ENCODE data around the gene PRODH2. TPM values are rescaled to one million over a fixed set of nuclear protein-coding genes. Genes with fewer than 3 reads are reported as not detected.

The PRODH2 gene
- total and polyA plus RNA-seq, 2 of the 13 experiments (the other 11 are each of a cell fraction or from before 2014, with no cell fraction given): 86.7 to 118 TPM

DNA sequence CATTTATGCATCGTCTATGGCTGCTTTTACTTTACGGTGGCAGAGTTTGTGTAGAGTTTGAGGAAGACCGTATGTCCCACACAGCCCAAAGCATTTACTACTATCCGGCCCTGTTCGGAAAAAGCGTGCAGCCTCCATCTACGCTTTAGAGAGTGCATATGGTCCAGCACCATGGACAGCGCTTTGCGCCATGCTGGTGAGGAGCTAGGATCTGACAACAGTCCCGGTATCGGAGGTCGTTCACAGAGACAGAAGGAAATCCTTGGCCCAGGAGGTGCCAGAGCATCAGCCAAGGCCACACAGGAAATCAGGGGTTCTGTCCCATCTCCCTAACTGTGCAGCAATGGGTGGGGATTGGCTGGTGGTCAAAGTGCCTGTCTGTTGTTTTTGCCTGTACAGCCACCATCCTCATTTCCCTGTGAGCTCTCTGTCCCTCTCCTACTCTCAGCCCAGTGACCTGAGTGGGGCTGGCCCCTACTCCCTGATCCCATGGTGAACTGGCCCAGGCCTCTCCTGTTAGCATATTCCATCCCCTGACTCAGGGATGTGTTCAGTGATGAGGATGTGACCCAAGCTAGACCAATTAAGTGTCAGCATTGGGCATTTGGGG, 16.2 kb upstream of the PRODH2 start (continued):
- TF ChIP-seq ZNF615 (CRISPR knock-in tag; IDR thresholded peaks at IDR 0.05; ENCODE audit: borderline replicate concordance) (peak; percentile 92), KLF6 (CRISPR knock-in tag; IDR thresholded peaks at IDR 0.05) (peak; percentile 100), ZNF446 (CRISPR knock-in tag; IDR thresholded peaks at IDR 0.05) (peak; percentile 84; the same call in 1 of the 2 replicates), DBP (CRISPR knock-in tag; IDR thresholded peaks at IDR 0.05; ENCODE audit: not compliant biosample characterization) (peak; percentile 67), ZNF264 (CRISPR knock-in tag; IDR thresholded peaks at IDR 0.05) (peak; percentile 85), RAD51 (IDR thresholded peaks at IDR 0.05; ENCODE audit: borderline replicate concordance) (no peak), NR2F1 (CRISPR knock-in tag; IDR thresholded peaks at IDR 0.05) (peak in 1 of 2 experiments; percentile 57; a peak in 1 of 4 replicates), ZNF350 (CRISPR knock-in tag; IDR thresholded peaks at IDR 0.05; ENCODE audit: borderline replicate concordance, low read depth) (peak; percentile 64), KAT2B (IDR thresholded peaks at IDR 0.05; ENCODE audit: borderline replicate concordance, low read depth, low read length) (no peak), ZNF749 (CRISPR knock-in tag; IDR thresholded peaks at IDR 0.05; ENCODE audit: borderline replicate concordance) (peak; percentile 84), ZNF563 (CRISPR knock-in tag; IDR thresholded peaks at IDR 0.05) (peak; percentile 72; the same call in 1 of the 2 replicates), MAFG (CRISPR knock-in tag; IDR thresholded peaks at IDR 0.05) (no peak)
- TF ChIP-seq, protein P1, sequence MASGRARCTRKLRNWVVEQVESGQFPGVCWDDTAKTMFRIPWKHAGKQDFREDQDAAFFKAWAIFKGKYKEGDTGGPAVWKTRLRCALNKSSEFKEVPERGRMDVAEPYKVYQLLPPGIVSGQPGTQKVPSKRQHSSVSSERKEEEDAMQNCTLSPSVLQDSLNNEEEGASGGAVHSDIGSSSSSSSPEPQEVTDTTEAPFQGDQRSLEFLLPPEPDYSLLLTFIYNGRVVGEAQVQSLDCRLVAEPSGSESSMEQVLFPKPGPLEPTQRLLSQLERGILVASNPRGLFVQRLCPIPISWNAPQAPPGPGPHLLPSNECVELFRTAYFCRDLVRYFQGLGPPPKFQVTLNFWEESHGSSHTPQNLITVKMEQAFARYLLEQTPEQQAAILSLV (CRISPR knock-in tag; IDR thresholded peaks at IDR 0.05; ENCODE audit: borderline replicate concordance): peak; percentile 92
- TF ChIP-seq, protein P2, sequence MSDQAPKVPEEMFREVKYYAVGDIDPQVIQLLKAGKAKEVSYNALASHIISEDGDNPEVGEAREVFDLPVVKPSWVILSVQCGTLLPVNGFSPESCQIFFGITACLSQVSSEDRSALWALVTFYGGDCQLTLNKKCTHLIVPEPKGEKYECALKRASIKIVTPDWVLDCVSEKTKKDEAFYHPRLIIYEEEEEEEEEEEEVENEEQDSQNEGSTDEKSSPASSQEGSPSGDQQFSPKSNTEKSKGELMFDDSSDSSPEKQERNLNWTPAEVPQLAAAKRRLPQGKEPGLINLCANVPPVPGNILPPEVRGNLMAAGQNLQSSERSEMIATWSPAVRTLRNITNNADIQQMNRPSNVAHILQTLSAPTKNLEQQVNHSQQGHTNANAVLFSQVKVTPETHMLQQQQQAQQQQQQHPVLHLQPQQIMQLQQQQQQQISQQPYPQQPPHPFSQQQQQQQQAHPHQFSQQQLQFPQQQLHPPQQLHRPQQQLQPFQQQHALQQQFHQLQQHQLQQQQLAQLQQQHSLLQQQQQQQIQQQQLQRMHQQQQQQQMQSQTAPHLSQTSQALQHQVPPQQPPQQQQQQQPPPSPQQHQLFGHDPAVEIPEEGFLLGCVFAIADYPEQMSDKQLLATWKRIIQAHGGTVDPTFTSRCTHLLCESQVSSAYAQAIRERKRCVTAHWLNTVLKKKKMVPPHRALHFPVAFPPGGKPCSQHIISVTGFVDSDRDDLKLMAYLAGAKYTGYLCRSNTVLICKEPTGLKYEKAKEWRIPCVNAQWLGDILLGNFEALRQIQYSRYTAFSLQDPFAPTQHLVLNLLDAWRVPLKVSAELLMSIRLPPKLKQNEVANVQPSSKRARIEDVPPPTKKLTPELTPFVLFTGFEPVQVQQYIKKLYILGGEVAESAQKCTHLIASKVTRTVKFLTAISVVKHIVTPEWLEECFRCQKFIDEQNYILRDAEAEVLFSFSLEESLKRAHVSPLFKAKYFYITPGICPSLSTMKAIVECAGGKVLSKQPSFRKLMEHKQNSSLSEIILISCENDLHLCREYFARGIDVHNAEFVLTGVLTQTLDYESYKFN (CRISPR knock-in tag; conservative IDR thresholded peaks at IDR 0.05): 0 out of 2 replicates have a peak, but pooled peaks have one; percentile 24
- TF ChIP-seq, protein P3, sequence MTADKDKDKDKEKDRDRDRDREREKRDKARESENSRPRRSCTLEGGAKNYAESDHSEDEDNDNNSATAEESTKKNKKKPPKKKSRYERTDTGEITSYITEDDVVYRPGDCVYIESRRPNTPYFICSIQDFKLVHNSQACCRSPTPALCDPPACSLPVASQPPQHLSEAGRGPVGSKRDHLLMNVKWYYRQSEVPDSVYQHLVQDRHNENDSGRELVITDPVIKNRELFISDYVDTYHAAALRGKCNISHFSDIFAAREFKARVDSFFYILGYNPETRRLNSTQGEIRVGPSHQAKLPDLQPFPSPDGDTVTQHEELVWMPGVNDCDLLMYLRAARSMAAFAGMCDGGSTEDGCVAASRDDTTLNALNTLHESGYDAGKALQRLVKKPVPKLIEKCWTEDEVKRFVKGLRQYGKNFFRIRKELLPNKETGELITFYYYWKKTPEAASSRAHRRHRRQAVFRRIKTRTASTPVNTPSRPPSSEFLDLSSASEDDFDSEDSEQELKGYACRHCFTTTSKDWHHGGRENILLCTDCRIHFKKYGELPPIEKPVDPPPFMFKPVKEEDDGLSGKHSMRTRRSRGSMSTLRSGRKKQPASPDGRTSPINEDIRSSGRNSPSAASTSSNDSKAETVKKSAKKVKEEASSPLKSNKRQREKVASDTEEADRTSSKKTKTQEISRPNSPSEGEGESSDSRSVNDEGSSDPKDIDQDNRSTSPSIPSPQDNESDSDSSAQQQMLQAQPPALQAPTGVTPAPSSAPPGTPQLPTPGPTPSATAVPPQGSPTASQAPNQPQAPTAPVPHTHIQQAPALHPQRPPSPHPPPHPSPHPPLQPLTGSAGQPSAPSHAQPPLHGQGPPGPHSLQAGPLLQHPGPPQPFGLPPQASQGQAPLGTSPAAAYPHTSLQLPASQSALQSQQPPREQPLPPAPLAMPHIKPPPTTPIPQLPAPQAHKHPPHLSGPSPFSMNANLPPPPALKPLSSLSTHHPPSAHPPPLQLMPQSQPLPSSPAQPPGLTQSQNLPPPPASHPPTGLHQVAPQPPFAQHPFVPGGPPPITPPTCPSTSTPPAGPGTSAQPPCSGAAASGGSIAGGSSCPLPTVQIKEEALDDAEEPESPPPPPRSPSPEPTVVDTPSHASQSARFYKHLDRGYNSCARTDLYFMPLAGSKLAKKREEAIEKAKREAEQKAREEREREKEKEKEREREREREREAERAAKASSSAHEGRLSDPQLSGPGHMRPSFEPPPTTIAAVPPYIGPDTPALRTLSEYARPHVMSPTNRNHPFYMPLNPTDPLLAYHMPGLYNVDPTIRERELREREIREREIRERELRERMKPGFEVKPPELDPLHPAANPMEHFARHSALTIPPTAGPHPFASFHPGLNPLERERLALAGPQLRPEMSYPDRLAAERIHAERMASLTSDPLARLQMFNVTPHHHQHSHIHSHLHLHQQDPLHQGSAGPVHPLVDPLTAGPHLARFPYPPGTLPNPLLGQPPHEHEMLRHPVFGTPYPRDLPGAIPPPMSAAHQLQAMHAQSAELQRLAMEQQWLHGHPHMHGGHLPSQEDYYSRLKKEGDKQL (CRISPR knock-in tag; IDR thresholded peaks at IDR 0.05; ENCODE audit: low read depth): peak; percentile 60; the same call in 1 of the 2 replicates
- TF ChIP-seq, protein P4, sequence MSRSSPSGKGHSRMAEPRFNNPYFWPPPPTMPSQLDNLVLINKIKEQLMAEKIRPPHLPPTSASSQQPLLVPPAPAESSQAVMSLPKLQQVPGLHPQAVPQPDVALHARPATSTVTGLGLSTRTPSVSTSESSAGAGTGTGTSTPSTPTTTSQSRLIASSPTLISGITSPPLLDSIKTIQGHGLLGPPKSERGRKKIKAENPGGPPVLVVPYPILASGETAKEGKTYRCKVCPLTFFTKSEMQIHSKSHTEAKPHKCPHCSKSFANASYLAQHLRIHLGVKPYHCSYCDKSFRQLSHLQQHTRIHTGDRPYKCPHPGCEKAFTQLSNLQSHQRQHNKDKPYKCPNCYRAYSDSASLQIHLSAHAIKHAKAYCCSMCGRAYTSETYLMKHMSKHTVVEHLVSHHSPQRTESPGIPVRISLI (CRISPR knock-in tag; IDR thresholded peaks at IDR 0.05; ENCODE audit: borderline replicate concordance): no peak
